Prostate gland (tissue), 2 donors: ENCODE data around the gene PRKAG2. TPM values are rescaled to one million over a fixed set of nuclear protein-coding genes. Genes with fewer than 3 reads are reported as not detected.

Experiments
- DNase-seq: peaks from one replicate; pipeline ENCODE4 v3.0.0-alpha.2; 2019; ENCODE audit warnings: low spot score
- H3K27ac ChIP-seq, 2 donors: fragments of 200-600 bp; sonication (generic); 2 replicates each; pipeline ENCODE4 v1.5.1; 2017 to 2019
- H3K27me3 ChIP-seq: fragments of 200-600 bp; sonication (generic); replicated peaks from 2 replicates; pipeline ENCODE4 v1.5.1; 2019; ENCODE audit not compliant: insufficient read depth
- H3K36me3 ChIP-seq, 2 donors: fragments of 200-600 bp; sonication (generic); 1 replicate in 1 of 2; 2 replicates in 1 of 2; pipeline versions ENCODE4 v1.5.1 to v1.8.1; 2017 to 2019
- H3K4me1 ChIP-seq: fragments of 200-600 bp; sonication (generic); replicated peaks from 2 replicates; pipeline ENCODE4 v1.5.1; 2019
- H3K4me3 ChIP-seq, 2 donors: fragments of 200-600 bp; sonication (generic); 2 replicates each; pipeline ENCODE4 v1.5.1; 2017 to 2019
- H3K9me3 ChIP-seq: fragments of 200-600 bp; sonication (generic); 2 replicates; pipeline ENCODE4 v1.5.1; 2017
- CTCF ChIP-seq, 4 experiments: fragments of 200-600 bp in 2 of 4; fragments of 450-650 bp in 2 of 4; sonication (generic) in 2 of 4; IDR thresholded peaks; 1 replicate in 3 of 4; 2 replicates in 1 of 4; pipeline ENCODE4 v1.5.1; 2016 to 2019; ENCODE audit warnings: antibody characterized with exemption in 4 of 4, mild to moderate bottlenecking in 2 of 4, moderate library complexity in 2 of 4
- POLR2A ChIP-seq: fragments of 450-650 bp; IDR thresholded peaks from one replicate; pipeline ENCODE4 v1.6.1; 2016; ENCODE audit warnings: antibody characterized with exemption, mild to moderate bottlenecking
- POLR2AphosphoS5 ChIP-seq: sonication (generic); formaldehyde crosslinking; IDR thresholded peaks from one replicate; pipeline ENCODE4 v1.6.1; 2017; ENCODE audit warnings: antibody characterized with exemption
- WGBS: methylation state at CpG from one replicate; pipeline ENCODE4 v1.1.5; 2018; 5-methylcytosine and 5-hydroxymethylcytosine counted together
- intact Hi-C: fragments of 100-400 bp; cut with DNase I; formaldehyde crosslinking; loops from one replicate; pipeline ENCODE4 v1.14.2; 2022
- total RNA-seq, 2 donors: library from RNA; depleted of rRNA; stranded (reverse); fragments of >200 nt; gene quantifications; one replicate each; pipeline ENCODE4 v1.1.0, GENCODE V29; 2016

Gene PRKAG2
- total RNA-seq, 2 donors from 2014 or later = 31.6 to 38.1 TPM

GRCh38 chr7:151714201-151714600 lies 162.7 kb downstream of the PRKAG2 start:
- no peak for DNase-seq
- no peaks in the 10 kb centered on the region for H3K9me3 ChIP-seq
- no peaks in the 10 kb centered on the region for H3K4me1 ChIP-seq
- H3K4me3 ChIP-seq = no peak overlapping the region
- intact Hi-C loops = no loop called here
- 94% methylated on average over 24 of the region's 24 CpGs for WGBS
- TF ChIP-seq POLR2AphosphoS5 (no peak), CTCF (IDR thresholded peaks at IDR 0.05) (no peak), POLR2A (no peak)
- H3K27ac ChIP-seq = no peak overlapping the region
- H3K27me3 ChIP-seq = no peaks in the 10 kb centered on the region
- H3K36me3 ChIP-seq = no peaks in the 10 kb centered on the region

- Histone ChIP-seq H3K4me3 (no peak overlapping the region), H3K9me3 (no peaks in the 10 kb centered on the region), H3K4me1 (no peaks in the 10 kb centered on the region), H3K36me3 (no peaks in the 10 kb centered on the region), H3K27me3 (no peaks in the 10 kb centered on the region), H3K27ac (no peak overlapping the region)
- no peak for DNase-seq
- intact Hi-C loops = no loop called here
- 81% methylated on average over 7 of the region's 7 CpGs for WGBS
- no peak for TF ChIP-seq POLR2AphosphoS5
- TF ChIP-seq POLR2A = no peak
- no peak for TF ChIP-seq CTCF (IDR thresholded peaks at IDR 0.05)
These were observed 164.1 kb downstream of the PRKAG2 start for GRCh38 chr7:151712810-151713125.

GRCh38 chr7:151711906-151712809 lies 164.8 kb downstream of the PRKAG2 start:
- TF ChIP-seq CTCF (IDR thresholded peaks at IDR 0.05) = no peak
- no peak for TF ChIP-seq POLR2AphosphoS5
- TF ChIP-seq POLR2A = no peak
- no peaks in the 10 kb centered on the region for H3K36me3 ChIP-seq
- H3K9me3 ChIP-seq = no peaks in the 10 kb centered on the region
- intact Hi-C loops = no loop called here
- no peaks in the 10 kb centered on the region for H3K27me3 ChIP-seq
- no peak overlapping the region for H3K4me3 ChIP-seq
- H3K4me1 ChIP-seq = no peaks in the 10 kb centered on the region
- 49% methylated on average over 22 of the region's 25 CpGs for WGBS
- DNase-seq = no peak
- no peak overlapping the region for H3K27ac ChIP-seq

- TF ChIP-seq POLR2AphosphoS5 (no peak), CTCF (IDR thresholded peaks at IDR 0.05) (no peak)
- no peaks in the 10 kb centered on the region for H3K36me3 ChIP-seq
- H3K4me3 ChIP-seq = no peak overlapping the region
- intact Hi-C loops = no loop called here
- no peaks in the 10 kb centered on the region for H3K27me3 ChIP-seq
- 88% methylated on average over 3 of the region's 3 CpGs for WGBS
- no peak overlapping the region for H3K27ac ChIP-seq
- no peaks in the 10 kb centered on the region for H3K9me3 ChIP-seq
- H3K4me1 ChIP-seq = no peaks in the 10 kb centered on the region
- no peak for DNase-seq
These were observed 165.5 kb downstream of the PRKAG2 start for GRCh38 chr7:151711435-151711872.
